Karpas-422 (cell line): ENCODE results near the gene LHPP. TPM values are rescaled to one million over a fixed set of nuclear protein-coding genes. Genes with fewer than 3 reads are reported as not detected.
A peak's percentile ranks its signal among the peaks of the same experiment; 100 is the strongest.

Experiments used
- DNase-seq: peaks from one replicate; pipeline ENCODE4 v3.0.0-alpha.2; 2015
- H2AFZ ChIP-seq: fragments of 200-600 bp; sonication (generic); 2 replicates; pipeline ENCODE4 v1.6.1; 2014; ENCODE audit warnings: antibody characterized with exemption, low read length, mixed read lengths
- H3K27ac ChIP-seq: fragments of 200-600 bp; sonication (generic); 2 replicates; pipeline ENCODE4 v1.5.1; 2014; ENCODE audit warnings: mild to moderate bottlenecking, low read length, moderate library complexity
- H3K27me3 ChIP-seq: fragments of 200-600 bp; sonication (generic); 2 replicates; pipeline ENCODE4 v1.6.1; 2014; ENCODE audit warnings: low read length, mixed read lengths
- H3K36me3 ChIP-seq: fragments of 200-600 bp; sonication (generic); 2 replicates; pipeline ENCODE4 v1.6.1; 2014; ENCODE audit warnings: low read length, mixed read lengths; ENCODE audit not compliant: insufficient read depth
- H3K4me1 ChIP-seq: fragments of 200-600 bp; sonication (generic); 2 replicates; pipeline ENCODE4 v1.6.1; 2014; ENCODE audit warnings: mild to moderate bottlenecking, low read length, mixed read lengths
- H3K4me2 ChIP-seq: fragments of 200-600 bp; sonication (generic); 2 replicates; pipeline ENCODE4 v1.6.1; 2014; ENCODE audit warnings: low read length, low read depth, mild to moderate bottlenecking; ENCODE audit not compliant: poor library complexity, severe bottlenecking
- H3K4me3 ChIP-seq: fragments of 200-600 bp; sonication (generic); 2 replicates; pipeline ENCODE4 v1.5.1; 2014; ENCODE audit warnings: mild to moderate bottlenecking, antibody characterized with exemption, low read length, mixed read lengths
- H3K79me2 ChIP-seq: fragments of 200-600 bp; sonication (generic); 2 replicates; pipeline ENCODE4 v1.6.1; 2014; ENCODE audit warnings: mild to moderate bottlenecking, low read length, mixed read lengths
- H3K9ac ChIP-seq: fragments of 200-600 bp; sonication (generic); 2 replicates; pipeline ENCODE4 v1.6.0; 2014; ENCODE audit warnings: low read length
- H3K9me2 ChIP-seq: fragments of 200-600 bp; sonication (generic), shearing (Covaris generic); replicated peaks from 2 replicates; pipeline ENCODE4 v1.6.0; 2014; ENCODE audit warnings: mild to moderate bottlenecking, low read length, moderate library complexity; ENCODE audit not compliant: insufficient read depth
- H3K9me3 ChIP-seq: fragments of 300-700, 200-600 bp; sonication (generic); 2 replicates; pipeline ENCODE4 v1.6.1; 2014; ENCODE audit warnings: low read length, mixed read lengths
- H4K20me1 ChIP-seq: fragments of 200-600 bp; sonication (generic); 2 replicates; pipeline ENCODE4 v1.6.1; 2014; ENCODE audit warnings: mild to moderate bottlenecking, antibody characterized with exemption, low read length, low read depth; ENCODE audit not compliant: insufficient read depth
- total RNA-seq: library from RNA; depleted of rRNA; stranded (reverse); fragments of >200 nt; shearing (Covaris generic); gene quantifications from 2 replicates; pipeline ENCODE4 v1.2.3, GENCODE V29; 2014; ENCODE audit warnings: low replicate concordance

Gene LHPP
- total RNA-seq, 1 experiment from 2014 or later, result 57.2 TPM

DNA sequence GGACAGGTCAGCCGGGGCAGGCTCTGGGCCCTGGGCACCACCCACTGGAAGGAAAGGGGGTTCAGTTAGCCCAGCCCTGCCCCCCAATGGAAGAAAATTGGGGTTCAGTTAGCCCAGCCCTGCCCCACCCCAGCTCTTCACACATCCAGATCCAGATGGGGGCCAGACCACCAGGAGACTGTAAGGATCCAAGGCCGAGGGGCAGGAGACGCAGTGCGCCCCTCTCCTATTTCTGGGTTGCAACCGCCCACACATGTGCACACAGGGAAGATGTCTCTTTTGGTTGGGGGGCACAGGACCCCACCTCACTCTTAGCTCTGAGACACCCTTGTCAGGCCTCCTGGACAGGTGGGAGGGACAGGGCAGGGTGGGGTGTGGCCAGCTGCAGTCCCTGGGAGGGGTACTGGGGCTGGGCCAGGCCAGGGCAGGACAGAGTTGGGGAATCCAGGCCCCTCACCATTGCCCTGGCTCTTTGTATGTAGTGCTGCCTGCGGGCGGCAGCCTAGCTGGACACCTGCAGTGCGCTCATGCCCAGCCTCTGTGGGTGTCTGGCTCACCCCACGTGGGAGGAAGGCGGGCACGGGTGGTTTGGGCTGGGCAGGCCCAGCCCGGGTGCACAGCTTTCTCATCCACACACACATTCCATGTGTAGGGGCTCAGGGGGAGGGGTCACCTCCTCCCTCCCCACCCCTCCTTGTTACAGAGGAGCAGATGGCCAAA, 141.2 kb downstream of the LHPP start:
- peak overlapping the region; percentile 20; the same call in 1 of the 2 replicates for H3K4me3 ChIP-seq
- H4K20me1 ChIP-seq, result no peaks in the 10 kb centered on the region; the same call in 1 of the 2 replicates
- H3K9me3 ChIP-seq, result no peaks in the 10 kb centered on the region
- peaks cover 40% of the 10 kb centered on the region for H3K79me2 ChIP-seq
- peak overlapping the region; percentile 98 for H3K27ac ChIP-seq
- peak; percentile 51 for DNase-seq
- peak overlapping the region; percentile 58 for H3K4me2 ChIP-seq
- H3K4me1 ChIP-seq, result peaks cover 100% of the 10 kb centered on the region
- H2AFZ ChIP-seq, result no peak overlapping the region
- H3K27me3 ChIP-seq, result no peaks in the 10 kb centered on the region
- H3K36me3 ChIP-seq, result no peaks in the 10 kb centered on the region
- H3K9me2 ChIP-seq, result no peaks in the 10 kb centered on the region
- H3K9ac ChIP-seq, result peak overlapping the region; percentile 76

DNA sequence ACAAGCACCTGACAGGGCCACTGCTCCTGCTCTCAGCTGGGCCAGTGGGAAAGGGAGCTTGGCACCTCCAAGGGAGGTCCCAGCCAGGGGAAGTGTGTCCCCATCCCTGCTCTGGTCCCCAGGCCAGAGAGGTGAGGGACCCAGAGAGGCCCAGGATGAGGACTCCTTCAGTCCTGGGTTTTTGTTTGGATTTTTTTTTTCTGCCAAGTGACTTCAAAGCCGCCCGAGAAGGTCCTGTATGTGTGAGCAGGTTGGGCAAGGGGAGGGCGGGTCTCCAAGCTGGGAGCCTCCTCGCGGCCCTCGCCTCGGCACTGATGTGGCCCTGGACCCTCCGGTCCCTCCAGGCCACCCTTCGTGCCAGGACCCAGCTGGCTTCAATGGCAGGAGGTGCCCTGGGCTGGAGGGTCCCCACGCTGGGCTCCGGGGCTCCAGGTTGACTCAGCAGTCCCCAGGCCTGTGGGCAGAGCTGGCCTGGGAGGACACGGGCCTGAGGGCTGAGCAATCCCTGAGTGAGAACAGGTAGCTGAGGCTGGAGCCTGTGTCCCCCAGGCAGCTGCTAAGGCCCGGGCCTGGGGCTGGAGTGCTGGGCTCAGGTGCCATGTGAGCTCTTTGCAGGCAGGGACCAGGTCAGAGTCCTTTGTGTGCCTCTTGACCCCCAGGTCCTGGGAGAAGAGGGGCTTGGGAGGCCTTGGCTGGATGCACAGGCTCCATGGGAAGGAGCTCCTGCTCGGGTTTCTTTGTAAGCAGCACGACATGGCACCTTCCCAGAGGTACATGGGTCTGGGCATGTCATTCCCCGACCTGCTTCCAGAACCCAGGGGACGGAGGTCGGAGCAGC, 142.0 kb downstream of the LHPP start:
- H3K9me2 ChIP-seq, result no peaks in the 10 kb centered on the region

DNA sequence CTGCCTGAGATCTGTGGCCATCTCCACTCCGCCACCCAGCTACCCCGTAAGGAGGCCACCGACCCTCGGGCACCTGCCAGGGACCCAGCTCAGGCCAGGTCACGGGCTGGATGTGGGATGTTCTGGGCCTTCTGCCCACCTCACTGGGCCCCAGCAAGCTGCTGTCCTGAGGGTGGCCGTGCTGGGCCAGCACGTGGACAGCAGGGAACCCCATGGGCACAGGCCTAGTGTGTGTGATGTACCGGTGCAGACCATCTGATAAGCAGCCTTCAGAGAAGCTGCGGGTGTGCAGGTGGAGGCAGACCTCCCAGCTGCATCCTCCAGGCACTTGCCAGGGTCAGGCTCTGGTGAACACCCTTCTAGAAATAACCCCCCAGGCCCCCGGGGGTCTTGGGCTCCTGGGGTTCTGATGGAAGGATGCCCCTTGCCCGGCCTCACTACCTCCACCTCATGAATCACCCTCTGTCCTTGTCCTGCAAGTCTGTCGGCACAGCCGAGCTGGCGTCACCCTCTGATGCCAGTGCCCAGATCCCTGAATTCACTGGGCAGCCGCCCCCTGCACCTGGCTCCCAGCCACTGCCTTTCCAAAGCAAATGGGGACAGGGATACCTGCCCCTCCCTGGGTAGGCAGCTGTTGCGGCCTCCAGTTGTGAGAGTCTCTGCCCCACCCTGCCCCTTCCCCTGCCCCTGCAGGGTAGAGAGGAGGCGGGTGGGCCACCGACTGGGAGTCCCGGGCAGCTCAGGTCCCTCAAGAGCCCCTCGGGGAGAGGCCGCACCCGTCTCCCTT, 142.8 kb downstream of the LHPP start:
- no peaks in the 10 kb centered on the region for H3K36me3 ChIP-seq
- peak overlapping the region; percentile 98 for H3K27ac ChIP-seq
- H3K9ac ChIP-seq, result peak overlapping the region; percentile 76
- peaks cover 97% of the 10 kb centered on the region for H3K4me1 ChIP-seq
- DNase-seq, result peak; percentile 72
- H3K27me3 ChIP-seq, result no peaks in the 10 kb centered on the region
- H3K9me2 ChIP-seq, result no peaks in the 10 kb centered on the region
- H4K20me1 ChIP-seq, result no peaks in the 10 kb centered on the region; the same call in 1 of the 2 replicates
- no peaks in the 10 kb centered on the region for H3K9me3 ChIP-seq
- peaks cover 39% of the 10 kb centered on the region for H3K79me2 ChIP-seq
- no peak overlapping the region for H2AFZ ChIP-seq
- H3K4me2 ChIP-seq, result peak overlapping the region; percentile 58
- no peak overlapping the region; the same call in 1 of the 2 replicates for H3K4me3 ChIP-seq

More for the DNA sequence above, 142.0 kb downstream of the LHPP start:
- Histone ChIP-seq H3K9me3 (no peaks in the 10 kb centered on the region), H3K36me3 (no peaks in the 10 kb centered on the region), H3K4me2 (peak overlapping the region; percentile 58), H3K27ac (peak overlapping the region; percentile 98), H3K9ac (peak overlapping the region; percentile 76), H2AFZ (no peak overlapping the region), H3K4me3 (peak overlapping the region; percentile 20; the same call in 1 of the 2 replicates), H3K27me3 (no peaks in the 10 kb centered on the region), H4K20me1 (no peaks in the 10 kb centered on the region; the same call in 1 of the 2 replicates), H3K4me1 (peaks cover 100% of the 10 kb centered on the region), H3K79me2 (peaks cover 39% of the 10 kb centered on the region)
- peak; percentile 53 for DNase-seq

DNA sequence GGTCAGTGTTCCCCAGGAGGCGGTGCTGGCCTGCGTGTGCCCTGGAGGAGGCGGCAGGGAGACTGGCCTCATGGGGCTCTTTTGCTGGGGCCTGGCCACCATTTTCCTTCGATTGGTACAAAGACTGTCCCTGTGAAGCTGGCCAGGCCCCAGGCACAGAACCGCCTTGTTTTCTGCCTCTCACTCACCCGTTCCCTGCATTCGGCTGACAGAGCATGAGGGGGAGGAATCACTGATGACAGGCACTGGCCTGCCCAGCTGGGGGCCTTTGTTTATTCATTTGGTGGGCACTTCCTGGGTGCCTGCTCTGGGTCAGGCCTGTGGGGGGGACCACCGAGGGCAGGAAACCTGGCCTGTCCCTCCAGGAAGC, 143.4 kb downstream of the LHPP start:
- peaks cover 97% of the 10 kb centered on the region for H3K4me1 ChIP-seq
- peaks cover 41% of the 10 kb centered on the region for H3K79me2 ChIP-seq
- peak overlapping the region; percentile 58 for H3K4me2 ChIP-seq
- DNase-seq, result peak; percentile 60
- no peaks in the 10 kb centered on the region for H3K9me3 ChIP-seq
- H2AFZ ChIP-seq, result no peak overlapping the region
- no peaks in the 10 kb centered on the region for H3K27me3 ChIP-seq
- H3K4me3 ChIP-seq, result no peak overlapping the region; the same call in 1 of the 2 replicates
- no peaks in the 10 kb centered on the region for H3K36me3 ChIP-seq
- H3K9ac ChIP-seq, result peak overlapping the region; percentile 76
- H3K9me2 ChIP-seq, result no peaks in the 10 kb centered on the region
- H4K20me1 ChIP-seq, result peaks cover 4% of the 10 kb centered on the region; the same call in 1 of the 2 replicates
- H3K27ac ChIP-seq, result peak overlapping the region; percentile 98

DNA sequence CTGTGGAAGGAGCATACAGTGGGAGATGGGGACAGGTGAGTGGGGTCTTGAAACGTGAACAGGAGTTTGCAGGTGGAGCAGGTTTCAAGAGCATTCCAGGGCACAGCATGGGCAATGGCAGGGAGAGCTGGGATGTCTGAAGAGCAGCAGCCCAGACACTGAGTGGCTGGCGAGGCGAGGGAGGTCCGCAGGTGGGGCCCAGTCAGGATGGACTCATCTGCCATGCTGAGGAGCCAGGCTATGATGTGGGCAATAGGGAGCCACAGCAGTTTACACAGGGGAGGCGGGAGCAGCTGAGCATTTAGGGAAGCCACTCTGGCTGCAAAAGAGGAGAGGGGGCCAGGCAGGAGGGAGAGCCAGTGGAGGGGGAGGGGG, 143.8 kb downstream of the LHPP start:
- H3K36me3 ChIP-seq, result no peaks in the 10 kb centered on the region
- no peaks in the 10 kb centered on the region for H3K27me3 ChIP-seq
- H3K4me1 ChIP-seq, result peaks cover 96% of the 10 kb centered on the region
- no peaks in the 10 kb centered on the region for H3K9me2 ChIP-seq
- no peak for DNase-seq
- H3K4me3 ChIP-seq, result no peak overlapping the region; the same call in 1 of the 2 replicates
- no peak overlapping the region for H2AFZ ChIP-seq
- peaks cover 4% of the 10 kb centered on the region; the same call in 1 of the 2 replicates for H4K20me1 ChIP-seq
- H3K9me3 ChIP-seq, result no peaks in the 10 kb centered on the region
- peaks cover 42% of the 10 kb centered on the region for H3K79me2 ChIP-seq
- peak overlapping the region; percentile 58 for H3K4me2 ChIP-seq
- H3K27ac ChIP-seq, result peak overlapping the region; percentile 98
- peak overlapping the region; percentile 76 for H3K9ac ChIP-seq

DNA sequence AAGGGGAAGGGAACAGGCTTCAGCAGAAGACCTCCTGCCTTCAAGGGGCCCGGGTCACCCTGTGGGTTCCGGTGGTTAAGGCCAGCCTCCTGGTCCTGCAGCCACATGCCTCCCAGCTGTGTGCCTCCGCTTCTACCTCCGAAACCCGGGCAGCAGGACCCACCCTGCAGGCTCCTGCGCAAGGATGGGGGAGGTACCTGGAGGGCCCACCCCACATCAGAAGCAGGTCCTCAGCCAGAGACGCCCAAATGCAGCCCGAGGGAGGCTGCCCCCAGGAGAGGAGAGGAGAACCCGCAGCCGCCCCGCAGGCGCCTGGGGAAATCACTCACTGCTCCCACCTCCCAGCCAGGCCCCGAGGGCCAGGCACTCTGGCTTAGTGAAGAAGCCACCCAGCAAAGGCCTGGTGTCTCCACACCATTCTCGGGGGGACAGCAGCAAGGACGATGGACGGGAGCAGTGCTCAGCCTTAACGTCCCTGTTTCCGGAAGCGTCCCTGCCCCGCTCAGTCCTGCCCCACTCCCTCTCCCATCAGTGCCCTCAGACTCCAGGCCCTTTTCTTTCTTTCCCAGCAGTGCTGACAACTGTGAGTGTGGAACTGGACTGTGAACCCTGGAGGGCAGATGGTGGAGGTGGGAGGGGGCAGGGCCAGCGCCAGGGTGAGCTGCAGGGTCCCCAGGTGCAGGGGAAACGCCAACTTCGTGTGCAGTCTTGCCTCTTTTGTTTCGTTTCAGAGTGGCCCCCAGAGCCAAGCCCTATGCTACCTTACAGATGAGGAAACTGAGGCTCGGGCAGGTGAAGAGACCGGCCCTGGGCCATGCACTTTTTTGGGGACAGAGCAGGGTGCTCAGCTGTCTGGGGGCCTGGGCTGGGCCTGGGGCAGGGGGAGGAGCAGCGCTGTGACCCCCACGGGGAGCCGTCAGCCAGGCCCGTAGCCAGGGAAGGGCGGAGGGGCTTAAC, 144.5 kb downstream of the LHPP start:
- peaks cover 42% of the 10 kb centered on the region for H3K79me2 ChIP-seq
- H2AFZ ChIP-seq, result no peak overlapping the region
- peak overlapping the region; percentile 76 for H3K9ac ChIP-seq
- DNase-seq, result peak; percentile 87
- peak overlapping the region; percentile 58 for H3K4me2 ChIP-seq
- peaks cover 95% of the 10 kb centered on the region for H3K4me1 ChIP-seq
- H3K4me3 ChIP-seq, result no peak overlapping the region
- H3K27me3 ChIP-seq, result no peaks in the 10 kb centered on the region
- H3K9me2 ChIP-seq, result no peaks in the 10 kb centered on the region
- no peaks in the 10 kb centered on the region for H3K9me3 ChIP-seq
- no peaks in the 10 kb centered on the region for H3K36me3 ChIP-seq
- peaks cover 4% of the 10 kb centered on the region; the same call in 1 of the 2 replicates for H4K20me1 ChIP-seq
- peak overlapping the region; percentile 98 for H3K27ac ChIP-seq

DNA sequence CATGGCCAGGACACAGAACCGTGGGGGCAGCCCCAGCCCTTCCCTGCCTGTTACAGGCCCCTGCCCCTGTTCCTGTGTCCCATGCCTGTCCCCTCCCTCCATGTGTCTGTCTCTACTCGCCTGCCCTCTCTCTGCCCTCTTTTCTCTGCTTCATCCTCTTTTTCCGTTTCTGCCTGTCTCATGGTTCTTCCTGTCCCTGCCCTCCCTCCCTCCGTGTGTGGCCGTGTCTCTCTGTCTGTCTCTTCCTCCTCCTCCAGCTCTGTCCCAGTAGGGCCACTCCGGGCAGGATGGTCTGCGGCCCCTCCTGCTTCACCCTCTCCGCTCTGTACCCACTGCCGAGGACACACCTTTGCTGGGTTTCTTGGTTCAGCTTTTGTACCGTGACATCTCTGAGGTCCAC, 145.2 kb downstream of the LHPP start:
- H3K4me2 ChIP-seq, result no peak overlapping the region

More for the DNA sequence above, 145.2 kb downstream of the LHPP start:
- Histone ChIP-seq H3K36me3 (no peaks in the 10 kb centered on the region), H3K27ac (peak overlapping the region; percentile 98), H3K9me2 (no peaks in the 10 kb centered on the region), H4K20me1 (peaks cover 4% of the 10 kb centered on the region; the same call in 1 of the 2 replicates), H3K9me3 (no peaks in the 10 kb centered on the region), H3K27me3 (no peaks in the 10 kb centered on the region), H3K9ac (peak overlapping the region; percentile 76), H3K79me2 (peaks cover 41% of the 10 kb centered on the region), H3K4me1 (peaks cover 95% of the 10 kb centered on the region), H2AFZ (no peak overlapping the region), H3K4me3 (no peak overlapping the region)
- peak; percentile 54 for DNase-seq
